Stimulated activated naive CD8-positive, alpha-beta T cell treated with anti-CD3 and anti-CD28 coated beads, Interleukin-15, amount 100 ng/mL, for 72 hours (primary cell): ENCODE data around the gene CAPN5.

ENCODE experiments used
- ATAC-seq: fragments of 150-1000 bp; cut with Tn5 transposase; 2 replicates; pipeline ENCODE4 v1.10.0; 2021; ENCODE audit warnings: mild to moderate bottlenecking, moderate library complexity
- DNase-seq, 2 donors: peaks; one replicate each; pipeline ENCODE4 v3.0.0; 2021 to 2022
- H3K27ac Mint-ChIP-seq, 2 donors: one replicate each; pipeline ENCODE4 v1.8.0; 2022; ENCODE audit warnings: mild to moderate bottlenecking in 2 of 2, mixed read lengths in 2 of 2, moderate library complexity in 2 of 2
- H3K27me3 Mint-ChIP-seq: one replicate; pipeline ENCODE4 v1.8.0; 2022; ENCODE audit warnings: mixed read lengths
- H3K4me1 Mint-ChIP-seq: one replicate; pipeline ENCODE4 v1.8.0; 2022; ENCODE audit warnings: mild to moderate bottlenecking, mixed read lengths
- H3K4me3 Mint-ChIP-seq, 2 donors: one replicate each; pipeline ENCODE4 v1.8.0; 2022; ENCODE audit warnings: mild to moderate bottlenecking in 2 of 2, mixed read lengths in 2 of 2, moderate library complexity in 1 of 2
- H3K9me3 Mint-ChIP-seq, 2 donors: one replicate each; pipeline ENCODE4 v1.8.0; 2022; ENCODE audit warnings: mixed read lengths in 2 of 2

CAPN5 gene

DNA sequence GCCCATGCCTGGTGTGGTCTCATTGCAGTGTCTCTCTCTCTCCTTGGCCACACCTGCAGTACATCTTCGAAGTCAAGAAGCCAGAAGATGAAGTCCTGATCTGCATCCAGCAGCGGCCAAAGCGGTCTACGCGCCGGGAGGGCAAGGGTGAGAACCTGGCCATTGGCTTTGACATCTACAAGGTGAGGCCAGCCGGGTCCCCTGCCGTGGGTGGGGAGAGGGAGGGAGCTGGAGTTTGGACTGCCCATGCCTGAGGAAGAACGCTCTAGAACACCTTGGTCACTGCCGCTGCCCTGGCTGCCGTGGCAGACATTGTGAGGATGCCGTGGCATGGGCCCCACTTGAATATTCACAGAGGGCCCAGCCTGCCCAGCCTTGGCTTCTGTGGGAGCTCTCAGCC lies 52.2 kb downstream of the CAPN5 start:
- ATAC-seq: no peak
- peaks cover under 1% of the 10 kb centered on the region for H3K4me1 Mint-ChIP-seq
- DNase-seq: no peak
- H3K27ac Mint-ChIP-seq: peak overlapping the region in 1 of 2 donors; percentile 75
- H3K27me3 Mint-ChIP-seq: no peaks in the 10 kb centered on the region
- H3K4me3 Mint-ChIP-seq: no peak overlapping the region
- H3K9me3 Mint-ChIP-seq: no peaks in the 10 kb centered on the region

DNA sequence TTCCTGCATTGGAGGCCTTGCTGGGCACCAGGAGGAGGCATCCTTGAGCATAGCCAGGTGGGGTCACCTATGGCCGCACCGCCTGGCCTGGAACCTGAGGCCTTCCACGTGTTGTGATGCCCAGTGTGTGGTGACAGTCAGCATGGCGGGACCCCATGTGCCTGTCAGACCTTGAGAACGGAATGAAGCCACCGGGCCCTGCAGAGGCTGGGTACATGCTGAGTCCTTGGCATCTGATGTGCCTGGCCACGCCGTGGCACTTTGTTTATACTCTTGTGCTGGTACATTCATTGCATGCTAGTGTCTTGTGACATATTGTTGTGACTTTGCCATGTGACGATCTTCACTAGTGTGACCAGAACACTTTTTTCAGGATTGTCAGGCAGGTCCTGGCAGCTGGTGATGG lies 52.8 kb downstream of the CAPN5 start:
- ATAC-seq: no peak
- DNase-seq: no peak
- no peaks in the 10 kb centered on the region for H3K4me1 Mint-ChIP-seq
- no peak overlapping the region for H3K4me3 Mint-ChIP-seq
- no peaks in the 10 kb centered on the region for H3K27me3 Mint-ChIP-seq
- no peaks in the 10 kb centered on the region for H3K9me3 Mint-ChIP-seq
- H3K27ac Mint-ChIP-seq: no peak overlapping the region

DNA sequence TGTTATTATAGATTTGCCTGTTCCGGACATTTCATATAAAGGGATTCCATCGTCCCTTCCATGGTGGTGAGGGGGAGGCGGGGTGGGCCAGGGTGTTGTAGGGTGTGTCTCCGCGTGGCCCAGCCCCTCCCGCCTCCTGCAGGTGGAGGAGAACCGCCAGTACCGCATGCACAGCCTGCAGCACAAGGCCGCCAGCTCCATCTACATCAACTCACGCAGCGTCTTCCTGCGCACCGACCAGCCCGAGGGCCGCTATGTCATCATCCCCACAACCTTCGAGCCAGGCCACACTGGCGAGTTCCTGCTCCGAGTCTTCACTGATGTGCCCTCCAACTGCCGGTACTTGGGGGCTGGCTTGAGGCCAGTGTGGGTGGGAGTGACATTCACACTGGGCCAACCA lies 53.8 kb downstream of the CAPN5 start:
- DNase-seq (no peak), ATAC-seq (no peak)
- Mint-ChIP-seq H3K4me3 (no peak overlapping the region), H3K9me3 (no peaks in the 10 kb centered on the region), H3K4me1 (no peaks in the 10 kb centered on the region), H3K27ac (no peak overlapping the region), H3K27me3 (no peaks in the 10 kb centered on the region)

DNA sequence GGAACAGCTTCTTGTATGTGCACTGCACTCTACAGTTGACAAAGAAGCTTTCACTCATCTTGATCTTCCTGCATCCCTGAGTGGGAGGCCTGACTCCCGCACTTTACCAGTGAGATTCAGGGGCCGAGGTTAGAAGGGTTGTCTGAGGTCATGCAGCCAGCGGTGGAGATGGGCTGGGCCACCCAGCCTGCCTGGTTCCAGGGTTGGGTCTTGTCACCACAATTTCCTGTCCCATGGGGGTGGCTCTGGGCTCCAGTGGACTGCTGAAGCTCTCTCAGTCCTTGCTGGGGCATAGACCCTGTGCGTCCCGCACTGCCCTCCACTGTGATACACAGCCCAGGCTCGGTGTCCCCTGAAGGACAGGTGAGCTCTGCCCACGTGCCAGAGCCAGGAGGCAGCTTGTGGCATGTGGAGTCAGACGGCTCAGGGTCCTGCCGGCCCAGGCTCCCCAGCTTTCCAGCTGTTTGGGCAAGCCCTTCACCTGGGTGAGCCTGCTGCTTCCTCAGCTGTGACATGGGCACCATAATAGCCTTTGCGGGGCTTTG lies 54.4 kb downstream of the CAPN5 start:
- H3K9me3 Mint-ChIP-seq: no peaks in the 10 kb centered on the region
- H3K27me3 Mint-ChIP-seq: peaks cover 2% of the 10 kb centered on the region
- H3K27ac Mint-ChIP-seq: peak overlapping the region in 1 of 2 donors; percentile 65
- ATAC-seq (peak; percentile 11), DNase-seq (no peak)
- H3K4me3 Mint-ChIP-seq: no peak overlapping the region
- peaks cover 1% of the 10 kb centered on the region for H3K4me1 Mint-ChIP-seq

GRCh38 chr11:77121876-77122575 lies 55.3 kb downstream of the CAPN5 start:
- Mint-ChIP-seq H3K9me3 (no peaks in the 10 kb centered on the region), H3K4me1 (peaks cover 10% of the 10 kb centered on the region), H3K4me3 (no peak overlapping the region), H3K27me3 (peaks cover 11% of the 10 kb centered on the region), H3K27ac (peak overlapping the region in 1 of 2 donors; percentile 85)
- ATAC-seq: no peak
- DNase-seq: no peak

GRCh38 chr11:77122576-77123212 lies 55.9 kb downstream of the CAPN5 start:
- Mint-ChIP-seq H3K9me3 (no peaks in the 10 kb centered on the region), H3K4me1 (peaks cover 17% of the 10 kb centered on the region), H3K4me3 (no peak overlapping the region), H3K27ac (peak overlapping the region in 1 of 2 donors; percentile 67), H3K27me3 (peaks cover 18% of the 10 kb centered on the region)
- ATAC-seq: no peak
- no peak for DNase-seq

DNA sequence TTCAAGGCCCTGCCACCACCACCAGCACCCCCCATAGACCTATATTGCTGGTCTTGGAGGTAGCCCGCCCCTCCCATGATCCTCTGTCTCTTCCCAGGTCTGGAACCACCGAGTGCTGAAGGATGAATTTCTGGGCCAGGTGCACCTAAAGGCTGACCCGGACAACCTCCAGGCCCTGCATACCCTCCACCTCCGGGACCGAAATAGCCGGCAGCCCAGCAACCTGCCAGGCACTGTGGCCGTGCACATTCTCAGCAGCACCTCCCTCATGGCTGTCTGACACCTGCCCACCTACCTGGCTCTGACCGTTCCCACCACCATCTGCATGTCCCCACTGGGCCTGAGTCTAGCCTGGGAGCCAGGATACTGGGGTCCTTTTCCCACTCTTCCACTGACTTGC lies 56.8 kb downstream of the CAPN5 start:
- Mint-ChIP-seq H3K4me3 (no peak overlapping the region), H3K4me1 (peaks cover 24% of the 10 kb centered on the region), H3K27me3 (peaks cover 27% of the 10 kb centered on the region), H3K27ac (no peak overlapping the region), H3K9me3 (no peaks in the 10 kb centered on the region)
- ATAC-seq (no peak), DNase-seq (no peak)

DNA sequence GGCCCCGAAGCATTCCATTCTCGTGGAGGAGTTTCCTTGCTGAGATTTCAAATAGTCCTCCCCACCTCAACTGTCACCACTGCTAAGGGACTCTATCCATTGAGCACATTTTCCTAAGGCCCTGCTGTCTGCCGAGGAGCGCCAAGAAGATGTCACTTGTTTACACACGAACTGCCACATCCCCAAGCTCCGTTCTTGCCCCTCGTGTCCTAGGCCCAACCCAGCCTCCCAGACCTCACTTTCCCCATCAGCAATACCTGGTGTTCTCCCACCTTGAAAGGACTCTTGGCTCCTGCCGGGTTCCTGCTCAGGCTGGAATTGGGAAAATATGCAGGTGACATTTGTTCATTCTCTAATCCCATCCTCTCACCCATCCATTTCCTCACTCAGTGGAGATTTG lies 57.3 kb downstream of the CAPN5 start:
- Mint-ChIP-seq H3K27me3 (peaks cover 29% of the 10 kb centered on the region), H3K9me3 (no peaks in the 10 kb centered on the region), H3K4me3 (no peak overlapping the region), H3K27ac (peak overlapping the region in 1 of 2 donors; percentile 95), H3K4me1 (peaks cover 24% of the 10 kb centered on the region)
- ATAC-seq: no peak
- DNase-seq: no peak

DNA sequence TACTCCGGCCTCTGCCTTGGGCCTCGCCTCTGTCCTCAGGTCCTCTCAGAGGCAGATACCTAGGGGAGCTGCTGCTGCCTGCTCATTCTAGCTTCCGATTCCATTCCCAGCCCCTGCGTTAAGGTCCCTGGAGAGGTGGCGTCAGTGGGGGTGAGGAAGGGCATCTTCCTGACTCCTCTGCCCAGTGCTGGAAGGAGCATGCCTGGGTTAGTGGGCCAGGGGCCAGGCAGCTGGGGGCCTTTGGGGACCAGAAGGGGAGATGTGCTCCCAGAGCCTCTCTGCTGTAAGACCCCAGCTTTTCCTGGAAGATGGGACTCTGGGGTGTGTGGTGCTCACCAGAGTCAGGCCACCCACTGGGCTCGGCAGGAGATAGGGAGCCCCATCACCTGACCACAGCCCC lies 57.7 kb downstream of the CAPN5 start:
- Mint-ChIP-seq H3K4me1 (peaks cover 24% of the 10 kb centered on the region), H3K4me3 (no peak overlapping the region), H3K27ac (peak overlapping the region in 1 of 2 donors; percentile 95), H3K9me3 (no peaks in the 10 kb centered on the region), H3K27me3 (peaks cover 29% of the 10 kb centered on the region)
- DNase-seq: no peak
- ATAC-seq: no peak

- H3K27ac Mint-ChIP-seq: no peak overlapping the region
- peaks cover 24% of the 10 kb centered on the region for H3K4me1 Mint-ChIP-seq
- DNase-seq (no peak), ATAC-seq (no peak)
- no peak overlapping the region for H3K4me3 Mint-ChIP-seq
- no peaks in the 10 kb centered on the region for H3K9me3 Mint-ChIP-seq
- H3K27me3 Mint-ChIP-seq: peaks cover 29% of the 10 kb centered on the region
Measured at GRCh38 chr11:77125191-77125590, 58.4 kb downstream of the CAPN5 start.

DNA sequence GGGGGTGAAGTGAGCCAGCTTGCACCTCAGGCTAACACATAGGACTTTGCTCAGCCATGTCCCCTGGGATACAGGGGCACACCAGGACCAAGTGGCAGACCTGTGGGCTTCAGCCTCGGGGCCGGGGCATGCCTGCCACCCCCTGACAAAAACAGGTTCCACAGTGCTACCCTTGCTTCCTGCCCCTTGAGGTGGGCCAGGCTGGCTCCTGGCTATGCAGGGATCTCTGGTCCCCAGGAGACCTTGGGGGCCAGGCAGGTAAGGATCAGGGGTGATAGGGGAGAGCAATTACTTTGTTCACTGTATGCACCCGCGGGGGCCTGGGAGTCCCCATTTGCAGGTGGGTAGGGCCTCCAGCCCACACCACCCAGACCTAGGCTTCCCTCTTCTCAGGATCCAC lies 58.9 kb downstream of the CAPN5 start:
- ATAC-seq: no peak
- Mint-ChIP-seq H3K27ac (no peak overlapping the region), H3K9me3 (no peaks in the 10 kb centered on the region), H3K27me3 (peaks cover 29% of the 10 kb centered on the region), H3K4me3 (no peak overlapping the region), H3K4me1 (peaks cover 24% of the 10 kb centered on the region)
- no peak for DNase-seq

- DNase-seq: no peak
- Mint-ChIP-seq H3K27me3 (peaks cover 29% of the 10 kb centered on the region), H3K4me3 (peak overlapping the region; percentile 40 to 49), H3K9me3 (no peaks in the 10 kb centered on the region), H3K4me1 (peaks cover 24% of the 10 kb centered on the region), H3K27ac (peak overlapping the region in 1 of 2 donors; percentile 65)
- ATAC-seq: no peak
Measured at GRCh38 chr11:77126156-77126775, 59.5 kb downstream of the CAPN5 start.

- Mint-ChIP-seq H3K4me1 (peaks cover 24% of the 10 kb centered on the region), H3K9me3 (no peaks in the 10 kb centered on the region), H3K27me3 (peaks cover 29% of the 10 kb centered on the region), H3K27ac (no peak overlapping the region), H3K4me3 (peak overlapping the region in 1 of 2 donors; percentile 81)
- ATAC-seq (peak; percentile 16), DNase-seq (no peak)
Measured at GRCh38 chr11:77126861-77127234, 60.1 kb downstream of the CAPN5 start.

- peaks cover 24% of the 10 kb centered on the region for H3K4me1 Mint-ChIP-seq
- peak overlapping the region; percentile 69 to 81 for H3K4me3 Mint-ChIP-seq
- H3K27ac Mint-ChIP-seq: peak overlapping the region in 1 of 2 donors; percentile 5
- DNase-seq (peak; percentile 59 to 69), ATAC-seq (peak; percentile 77)
- H3K9me3 Mint-ChIP-seq: no peaks in the 10 kb centered on the region
- peaks cover 29% of the 10 kb centered on the region for H3K27me3 Mint-ChIP-seq
Measured at GRCh38 chr11:77127235-77127911, 60.6 kb downstream of the CAPN5 start.

DNA sequence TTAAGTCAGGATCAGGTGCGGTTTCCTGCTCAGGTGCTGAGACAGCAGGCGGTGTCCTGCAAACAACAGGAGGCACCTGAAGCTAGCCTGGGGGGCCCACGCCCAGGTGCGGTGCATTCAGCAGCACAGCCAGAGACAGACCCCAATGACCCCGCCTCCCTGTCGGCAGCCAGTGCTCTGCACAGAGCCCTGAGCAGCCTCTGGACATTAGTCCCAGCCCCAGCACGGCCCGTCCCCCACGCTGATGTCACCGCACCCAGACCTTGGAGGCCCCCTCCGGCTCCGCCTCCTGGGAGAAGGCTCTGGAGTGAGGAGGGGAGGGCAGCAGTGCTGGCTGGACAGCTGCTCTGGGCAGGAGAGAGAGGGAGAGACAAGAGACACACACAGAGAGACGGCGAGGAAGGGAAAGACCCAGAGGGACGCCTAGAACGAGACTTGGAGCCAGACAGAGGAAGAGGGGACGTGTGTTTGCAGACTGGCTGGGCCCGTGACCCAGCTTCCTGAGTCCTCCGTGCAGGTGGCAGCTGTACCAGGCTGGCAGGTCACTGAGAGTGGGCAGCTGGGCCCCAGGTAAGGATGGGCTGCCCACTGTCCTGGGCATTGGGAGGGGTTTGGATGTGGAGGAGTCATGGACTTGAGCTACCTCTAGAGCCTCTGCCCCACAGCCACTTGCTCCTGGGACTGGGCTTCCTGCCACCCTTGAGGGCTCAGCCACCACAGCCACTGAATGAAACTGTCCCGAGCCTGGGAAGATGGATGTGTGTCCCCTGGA lies 61.3 kb downstream of the CAPN5 start, which contains the start of gene MYO7A:
TSS of gene MYO7A (plus strand) at position 327 of the 772 bp plus-strand sequence. CDS start 2,389 bp downstream, outside the sequence.
- DNase-seq: no peak
- H3K4me1 Mint-ChIP-seq: peaks cover 24% of the 10 kb centered on the region

More for the DNA sequence above, 61.3 kb downstream of the CAPN5 start, which contains the start of gene MYO7A:
- H3K27ac Mint-ChIP-seq: peak within 1 kb of the TSS in 1 of 2 donors; percentile 69
- H3K27me3 Mint-ChIP-seq: peaks cover 29% of the 10 kb centered on the region
- no peaks in the 10 kb centered on the region for H3K9me3 Mint-ChIP-seq
- peak within 1 kb of the TSS; percentile 69 to 81 for H3K4me3 Mint-ChIP-seq
- no peak for ATAC-seq
